Head of caudate nucleus (tissue), 42 donors: ENCODE results near the gene ELAVL1.
A peak's percentile ranks its signal among the peaks of the same experiment; 100 is the strongest.
"Not testable (repeated sequence)": the region's sequence is repeated elsewhere in the genome, so short reads cannot be mapped to it uniquely, and the experiment has no call there.

Experiments used
- DNase-seq, 42 donors: peaks; one replicate each; pipeline versions ENCODE4 v3.0.0 to v3.0.0-alpha.2; 2020 to 2021; ENCODE audit warnings: mixed read lengths in 7 of 42
- intact Hi-C: fragments of 100-400 bp; cut with DNase I; formaldehyde crosslinking; loops from one replicate; pipeline ENCODE4 v1.15.0; 2022

Gene ELAVL1

GRCh38 chr19:7930030-7930429 is 75.4 kb downstream of the ELAVL1 start:
- intact Hi-C loops = not testable (repeated sequence)

GRCh38 chr19:7928741-7929701 is 76.4 kb downstream of the ELAVL1 start:
- peak in 4 of 42 donors; percentile 38 to 50 (median 46) for DNase-seq
- intact Hi-C loops = no loop called here

More at GRCh38 chr19:7930030-7930429, 75.4 kb downstream of the ELAVL1 start:
- DNase-seq = peak in 19 of 42 donors; percentile 40 to 83 (median 62)

- intact Hi-C loops = no loop called here
- no peak for DNase-seq
Observed at GRCh38 chr19:7928334-7928706, 77.1 kb downstream of the ELAVL1 start.

DNA sequence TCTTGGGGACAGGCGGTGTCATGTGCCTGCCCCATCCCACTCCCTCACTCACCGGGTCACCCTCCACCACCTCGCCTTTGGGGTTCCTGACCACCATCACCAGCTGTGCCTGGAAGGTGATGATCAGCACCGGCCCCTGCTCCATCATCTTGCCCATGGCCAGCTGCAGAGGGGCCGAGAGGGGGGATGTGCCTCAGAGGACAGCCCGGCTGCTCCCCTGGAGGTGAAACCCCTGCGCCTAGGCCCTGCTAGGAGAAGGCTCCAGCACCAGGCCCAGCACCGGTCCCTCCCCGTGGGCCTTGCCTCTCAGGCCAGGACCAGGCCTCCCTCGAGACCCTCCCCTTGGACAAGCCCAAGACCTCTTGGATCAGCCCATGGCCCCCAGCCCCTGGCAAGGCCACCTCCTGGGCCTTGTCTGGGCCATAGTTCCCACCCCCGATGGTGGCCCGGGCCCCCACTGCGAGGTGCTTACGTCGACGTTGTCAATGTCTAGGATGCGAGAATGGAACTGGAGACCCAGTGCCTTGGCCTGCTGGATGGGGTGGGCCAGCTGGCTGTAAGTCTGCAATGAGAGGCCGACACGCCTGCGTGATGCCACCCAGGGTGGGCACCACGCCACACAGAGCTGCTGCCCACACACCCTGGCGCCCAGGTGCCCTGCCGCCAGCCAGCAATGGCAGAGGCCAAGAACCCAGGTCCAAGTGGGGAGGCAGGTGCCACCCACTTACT is 77.7 kb downstream of the ELAVL1 start:
- intact Hi-C loops = no loop called here
- DNase-seq = no peak

GRCh38 chr19:7926727-7927604 is 78.5 kb downstream of the ELAVL1 start:
- peak in 1 of 42 donors; percentile 14 for DNase-seq
- intact Hi-C loops = no loop called here

- intact Hi-C loops = no loop called here
- peak in 41 of 42 donors; percentile 38 to 89 (median 78) for DNase-seq
Observed at GRCh38 chr19:7926021-7926726, 79.3 kb downstream of the ELAVL1 start, which contains the start of gene CTXN1. Gene CTXN1 (minus strand): TSS chr19:7926135. CDS start chr19:7925538, 597 bp downstream.

- intact Hi-C loops = no loop called here
- peak in 38 of 42 donors; percentile 51 to 86 (median 73) for DNase-seq
Observed at GRCh38 chr19:7925171-7925851, 80.1 kb downstream of the ELAVL1 start.

DNA sequence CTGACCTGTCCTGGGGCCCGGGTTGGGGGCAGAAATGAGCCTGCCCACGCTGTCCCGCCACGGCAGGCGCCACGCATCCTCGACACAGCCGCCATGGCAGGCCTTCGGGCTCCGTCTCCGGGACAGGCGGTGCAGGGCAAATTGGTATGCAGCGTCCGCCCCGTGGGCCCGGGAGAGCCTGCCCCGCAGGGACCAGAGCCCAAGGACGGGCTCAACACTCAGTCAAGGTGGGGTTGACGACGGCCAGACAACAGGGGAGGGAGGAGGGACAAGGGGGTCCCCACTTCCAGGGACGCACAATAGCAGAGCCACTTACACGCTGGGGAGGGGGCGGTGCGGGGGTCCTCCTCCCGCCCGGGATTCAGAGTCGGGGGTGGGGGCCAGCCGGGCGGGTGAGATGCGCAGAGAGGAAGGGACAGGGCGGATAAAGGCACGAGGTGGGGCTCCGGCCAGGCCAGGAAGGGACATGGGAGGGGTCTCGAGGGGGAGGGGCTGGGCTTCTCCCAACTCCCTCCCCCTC is 80.7 kb downstream of the ELAVL1 start:
- intact Hi-C loops = no loop called here

GRCh38 chr19:7924241-7924640 is 81.2 kb downstream of the ELAVL1 start:
- intact Hi-C loops = no loop called here
- DNase-seq = no peak

More for the DNA sequence above, 80.7 kb downstream of the ELAVL1 start:
- peak in 1 of 42 donors; percentile 32 for DNase-seq

GRCh38 chr19:7923295-7924191 is 81.9 kb downstream of the ELAVL1 start:
- peak in 40 of 42 donors; percentile 34 to 86 (median 62) for DNase-seq
- intact Hi-C loops = no loop called here

DNA sequence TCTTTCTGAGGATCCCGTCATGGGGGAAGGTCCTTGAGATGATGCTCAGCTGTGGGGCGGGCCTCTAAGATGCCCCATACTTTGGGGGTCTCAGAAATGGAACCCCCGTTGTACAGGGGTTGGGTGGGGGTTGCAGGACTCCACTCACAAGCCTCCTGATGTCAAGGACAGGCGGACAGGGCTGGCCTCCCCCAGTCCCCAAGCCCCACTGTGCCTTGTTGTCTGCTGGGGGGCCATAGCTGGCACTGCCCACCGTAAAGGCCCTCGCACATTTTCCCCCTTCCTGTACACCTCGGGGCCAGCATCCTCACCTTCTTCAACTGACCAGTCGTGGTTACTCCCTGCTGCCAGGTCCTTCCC is 82.6 kb downstream of the ELAVL1 start:
- intact Hi-C loops = no loop called here
- DNase-seq = no peak

DNA sequence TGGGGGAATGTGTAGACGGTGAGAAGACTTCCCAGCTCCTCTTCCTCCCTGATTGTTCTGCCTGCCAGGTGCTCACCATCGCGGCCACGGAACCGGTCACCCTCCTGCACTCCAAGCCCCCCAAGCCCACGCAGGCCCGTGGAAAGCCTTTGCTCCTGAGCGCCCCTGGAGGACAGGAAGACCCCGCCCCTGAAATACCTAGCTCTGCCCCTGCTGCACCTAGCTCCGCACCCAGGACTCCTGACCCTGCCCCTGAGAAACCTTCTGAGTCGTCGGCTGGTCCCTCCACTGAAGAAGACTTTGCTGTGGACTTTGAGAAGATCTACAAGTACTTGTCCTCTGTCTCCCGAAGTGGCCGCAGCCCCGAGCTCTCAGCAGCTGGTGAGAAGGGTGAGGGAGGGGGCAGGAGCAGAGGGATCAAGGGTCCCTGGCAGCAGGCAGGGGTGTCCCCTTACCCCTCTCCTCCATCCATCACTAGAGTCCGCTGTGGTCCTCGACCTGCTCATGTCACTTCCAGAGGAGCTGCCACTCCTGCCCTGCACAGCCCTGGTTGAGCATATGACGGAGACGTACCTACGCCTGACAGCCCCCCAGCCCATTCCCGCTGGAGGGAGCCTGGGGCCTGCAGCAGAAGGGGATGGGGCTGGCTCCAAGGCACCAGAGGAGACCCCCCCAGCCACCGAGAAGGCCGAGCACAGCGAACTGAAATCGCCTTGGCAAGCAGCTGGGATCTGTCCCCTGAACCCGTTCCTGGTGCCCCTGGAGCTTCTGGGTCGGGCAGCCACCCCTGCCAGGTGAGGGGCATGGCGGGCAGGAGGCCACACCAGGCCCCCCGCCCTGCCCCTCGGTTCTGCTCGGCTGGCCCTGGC is 83.2 kb downstream of the ELAVL1 start:
- intact Hi-C loops = no loop called here
- peak in 1 of 42 donors; percentile 29 for DNase-seq

DNA sequence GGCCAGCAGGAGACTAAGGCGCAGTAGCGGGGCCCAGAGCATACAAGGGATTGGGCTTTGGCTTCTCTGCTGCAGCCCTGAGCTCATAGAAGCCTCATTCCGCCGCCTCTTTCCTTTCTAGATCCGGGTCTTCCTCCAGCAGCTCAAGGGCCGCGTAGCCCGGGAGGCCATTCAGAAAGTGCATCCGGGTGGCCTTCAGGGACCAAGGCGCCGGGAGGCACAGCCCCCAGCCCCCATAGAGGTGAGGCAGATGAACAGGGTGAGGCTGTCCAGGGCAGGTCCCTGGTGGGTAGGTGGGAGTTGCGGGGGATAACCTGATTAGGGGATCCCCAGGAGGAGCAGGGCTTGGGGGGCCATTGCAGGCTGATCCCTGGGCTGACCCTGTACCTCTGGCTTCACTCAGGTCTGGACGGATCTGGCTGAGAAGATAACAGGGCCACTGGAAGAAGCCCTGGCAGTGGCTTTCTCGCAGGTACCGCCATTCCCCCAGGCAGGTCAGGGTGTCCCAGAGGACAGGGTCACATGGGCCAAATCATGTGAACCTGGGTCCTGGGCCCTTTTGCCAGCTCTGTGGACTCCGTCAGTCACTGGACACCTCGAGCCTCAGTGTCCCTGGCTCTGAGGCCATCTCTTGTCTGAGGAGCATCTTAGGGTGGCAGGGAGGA is 84.0 kb downstream of the ELAVL1 start:
- intact Hi-C loops = no loop called here

GRCh38 chr19:7920519-7921301 is 84.7 kb downstream of the ELAVL1 start:
- DNase-seq = peak; percentile 95 to 100 (median 98)
- intact Hi-C loops = no loop called here

More for the DNA sequence above, 84.0 kb downstream of the ELAVL1 start:
- DNase-seq = peak in 1 of 42 donors; percentile 32
